Measurements from ENCODE around the gene GZMM. TPM values are rescaled to one million over a fixed set of nuclear protein-coding genes. Genes with fewer than 3 reads are reported as not detected.

Gene GZMM
- total RNA-seq, 1 experiment from 2014 or later, result 0.66 TPM

DNA sequence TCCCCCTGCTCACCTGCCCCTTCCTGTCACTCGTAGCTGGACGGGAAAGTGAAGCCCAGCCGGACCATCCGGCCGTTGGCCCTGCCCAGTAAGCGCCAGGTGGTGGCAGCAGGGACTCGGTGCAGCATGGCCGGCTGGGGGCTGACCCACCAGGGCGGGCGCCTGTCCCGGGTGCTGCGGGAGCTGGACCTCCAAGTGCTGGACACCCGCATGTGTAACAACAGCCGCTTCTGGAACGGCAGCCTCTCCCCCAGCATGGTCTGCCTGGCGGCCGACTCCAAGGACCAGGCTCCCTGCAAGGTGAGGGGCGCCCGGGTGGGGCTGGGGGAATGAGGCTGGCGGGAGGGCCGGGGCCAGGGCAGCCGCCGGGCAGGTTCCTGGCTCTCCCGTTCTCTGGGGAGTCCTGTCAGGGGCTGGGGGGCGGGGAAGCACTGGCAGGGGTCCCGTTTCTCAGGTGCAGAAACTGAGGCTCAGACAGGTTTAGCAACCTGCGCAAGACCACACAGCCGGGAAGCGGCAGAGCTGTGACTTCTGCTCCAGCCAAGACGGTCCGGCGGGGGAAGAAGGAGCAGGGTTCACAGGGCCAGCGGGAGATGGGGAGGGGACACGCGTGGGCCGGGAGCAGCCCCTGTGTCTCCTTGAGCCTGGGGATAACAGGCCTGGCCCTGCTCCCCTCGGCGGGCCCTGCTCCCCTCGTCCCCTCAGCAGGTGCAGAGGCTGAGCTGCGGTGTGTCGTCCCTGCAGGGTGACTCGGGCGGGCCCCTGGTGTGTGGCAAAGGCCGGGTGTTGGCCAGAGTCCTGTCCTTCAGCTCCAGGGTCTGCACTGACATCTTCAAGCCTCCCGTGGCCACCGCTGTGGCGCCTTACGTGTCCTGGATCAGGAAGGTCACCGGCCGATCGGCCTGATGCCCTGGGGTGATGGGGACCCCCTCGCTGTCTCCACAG, 5.3 kb downstream of the GZMM start:
- Histone ChIP-seq H2BK15ac (ENCODE audit: low read depth, low read length) (no peak overlapping the region), H3K4me1 (ENCODE audit: insufficient read depth, low read length) (no peaks in the 10 kb centered on the region), H4K91ac (ENCODE audit: insufficient read length, low read depth, low read length) (no peak overlapping the region), H2AK5ac (ENCODE audit: insufficient read length, low read length) (no peak overlapping the region), H2BK120ac (ENCODE audit: low read depth, low read length, poor library complexity, severe bottlenecking) (no peak overlapping the region), H3T11ph (ENCODE audit: low read length) (no peak overlapping the region), H3K23me2 (ENCODE audit: insufficient read length, low read depth, low read length, poor library complexity, severe bottlenecking) (no peaks in the 10 kb centered on the region), H3K27ac (ENCODE audit: insufficient read length, low read depth, low read length) (no peak overlapping the region), H3K79me1 (ENCODE audit: insufficient read depth, low read depth, low read length, poor library complexity, severe bottlenecking) (no peaks in the 10 kb centered on the region), H3K79me2 (ENCODE audit: insufficient read depth, low read length) (no peaks in the 10 kb centered on the region), H3K9ac (ENCODE audit: extremely low read depth, insufficient read length, low read length) (no peak overlapping the region), H4K8ac (replicated peaks; ENCODE audit: insufficient read length, low read depth, low read length) (no peak overlapping the region), H3K27me3 (ENCODE audit: insufficient read depth, low read length) (no peaks in the 10 kb centered on the region), H4K5ac (ENCODE audit: insufficient read length, low read depth, low read length) (no peak overlapping the region), H2BK20ac (ENCODE audit: low read depth, low read length, poor library complexity, severe bottlenecking) (no peak overlapping the region), H2AFZ (ENCODE audit: low read length) (no peak overlapping the region), H2BK12ac (ENCODE audit: insufficient read length, low read depth, low read length) (no peak overlapping the region), H3K4ac (ENCODE audit: low read depth, low read length) (no peak overlapping the region), H3K4me2 (ENCODE audit: insufficient read depth, insufficient read length, low read length) (no peak overlapping the region), H3K56ac (ENCODE audit: insufficient read length, low read depth, low read length) (no peak overlapping the region), H4K20me1 (ENCODE audit: control insufficient read depth, insufficient read depth, insufficient read length) (no peaks in the 10 kb centered on the region), H3K18ac (ENCODE audit: insufficient read length, low read depth, low read length) (no peak overlapping the region), H2BK5ac (ENCODE audit: insufficient read length, low read length) (no peak overlapping the region), H3K14ac (ENCODE audit: insufficient read depth, low read length) (no peak overlapping the region), H3K9me3 (ENCODE audit: control insufficient read depth, low read depth, low read length) (no peaks in the 10 kb centered on the region), H3K23ac (ENCODE audit: insufficient read length, low read depth, low read length) (no peak overlapping the region)
- TF ChIP-seq, protein P1, sequence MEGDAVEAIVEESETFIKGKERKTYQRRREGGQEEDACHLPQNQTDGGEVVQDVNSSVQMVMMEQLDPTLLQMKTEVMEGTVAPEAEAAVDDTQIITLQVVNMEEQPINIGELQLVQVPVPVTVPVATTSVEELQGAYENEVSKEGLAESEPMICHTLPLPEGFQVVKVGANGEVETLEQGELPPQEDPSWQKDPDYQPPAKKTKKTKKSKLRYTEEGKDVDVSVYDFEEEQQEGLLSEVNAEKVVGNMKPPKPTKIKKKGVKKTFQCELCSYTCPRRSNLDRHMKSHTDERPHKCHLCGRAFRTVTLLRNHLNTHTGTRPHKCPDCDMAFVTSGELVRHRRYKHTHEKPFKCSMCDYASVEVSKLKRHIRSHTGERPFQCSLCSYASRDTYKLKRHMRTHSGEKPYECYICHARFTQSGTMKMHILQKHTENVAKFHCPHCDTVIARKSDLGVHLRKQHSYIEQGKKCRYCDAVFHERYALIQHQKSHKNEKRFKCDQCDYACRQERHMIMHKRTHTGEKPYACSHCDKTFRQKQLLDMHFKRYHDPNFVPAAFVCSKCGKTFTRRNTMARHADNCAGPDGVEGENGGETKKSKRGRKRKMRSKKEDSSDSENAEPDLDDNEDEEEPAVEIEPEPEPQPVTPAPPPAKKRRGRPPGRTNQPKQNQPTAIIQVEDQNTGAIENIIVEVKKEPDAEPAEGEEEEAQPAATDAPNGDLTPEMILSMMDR (conservative IDR thresholded peaks at IDR 0.05), result no peak
- Mint-ChIP-seq H3K36me3 (ENCODE audit: insufficient read depth in 1 of 3, low read depth in 3 of 3) (no peaks in the 10 kb centered on the region), H3K27me3 (ENCODE audit: low read depth) (peaks cover 20% of the 10 kb centered on the region), H3K27ac (no peak overlapping the region), H3K4me1 (peaks cover 2 to 6% of the 10 kb centered on the region in 2 experiments; a peak in 1 of 4 replicates), H3K9me3 (no peaks in the 10 kb centered on the region; a peak in 1 of 5 replicates), H3K4me3 (no peak overlapping the region)
- no CpG with 5 or more reads among the region's 52 CpGs for WGBS (ENCODE audit: extremely low coverage, insufficient read length, low lambda C conversion rate)
- peak; percentile 29 for DNase-seq
